ENCODE data around the gene LRRN2. TPM values are rescaled to one million over a fixed set of nuclear protein-coding genes. Genes with fewer than 3 reads are reported as not detected.

The LRRN2 gene
- total RNA-seq, 4 donors from 2014 or later, result 4.0 to 19.6 (median 7.0) TPM

GRCh38 chr1:204587621-204588020 lies 97.9 kb downstream of the LRRN2 start:
- H3K4me1 ChIP-seq, result peaks cover 0 to 16% (median 0%) of the 10 kb centered on the region in 3 donors
- H3K4me3 ChIP-seq, result no peak overlapping the region
- 86 to 95% methylated on average over 3 to 6 of the region's 6 CpGs for WGBS, 2 donors (ENCODE audit: low coverage in 1 of 2)
- no peaks in the 10 kb centered on the region for H3K9me3 ChIP-seq
- no peak overlapping the region for H3K27ac ChIP-seq
- no peaks in the 10 kb centered on the region for H3K36me3 ChIP-seq
- no peak for ATAC-seq
- H3K27me3 ChIP-seq, result no peaks in the 10 kb centered on the region
- TF ChIP-seq, protein P1, sequence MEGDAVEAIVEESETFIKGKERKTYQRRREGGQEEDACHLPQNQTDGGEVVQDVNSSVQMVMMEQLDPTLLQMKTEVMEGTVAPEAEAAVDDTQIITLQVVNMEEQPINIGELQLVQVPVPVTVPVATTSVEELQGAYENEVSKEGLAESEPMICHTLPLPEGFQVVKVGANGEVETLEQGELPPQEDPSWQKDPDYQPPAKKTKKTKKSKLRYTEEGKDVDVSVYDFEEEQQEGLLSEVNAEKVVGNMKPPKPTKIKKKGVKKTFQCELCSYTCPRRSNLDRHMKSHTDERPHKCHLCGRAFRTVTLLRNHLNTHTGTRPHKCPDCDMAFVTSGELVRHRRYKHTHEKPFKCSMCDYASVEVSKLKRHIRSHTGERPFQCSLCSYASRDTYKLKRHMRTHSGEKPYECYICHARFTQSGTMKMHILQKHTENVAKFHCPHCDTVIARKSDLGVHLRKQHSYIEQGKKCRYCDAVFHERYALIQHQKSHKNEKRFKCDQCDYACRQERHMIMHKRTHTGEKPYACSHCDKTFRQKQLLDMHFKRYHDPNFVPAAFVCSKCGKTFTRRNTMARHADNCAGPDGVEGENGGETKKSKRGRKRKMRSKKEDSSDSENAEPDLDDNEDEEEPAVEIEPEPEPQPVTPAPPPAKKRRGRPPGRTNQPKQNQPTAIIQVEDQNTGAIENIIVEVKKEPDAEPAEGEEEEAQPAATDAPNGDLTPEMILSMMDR (IDR thresholded peaks at IDR 0.05), result no peak
- TF ChIP-seq EP300 (IDR thresholded peaks at IDR 0.05), result no peak
- TF ChIP-seq POLR2A (IDR thresholded peaks at IDR 0.05), result no peak
- TF ChIP-seq POLR2AphosphoS5 (IDR thresholded peaks at IDR 0.05), result no peak

DNA sequence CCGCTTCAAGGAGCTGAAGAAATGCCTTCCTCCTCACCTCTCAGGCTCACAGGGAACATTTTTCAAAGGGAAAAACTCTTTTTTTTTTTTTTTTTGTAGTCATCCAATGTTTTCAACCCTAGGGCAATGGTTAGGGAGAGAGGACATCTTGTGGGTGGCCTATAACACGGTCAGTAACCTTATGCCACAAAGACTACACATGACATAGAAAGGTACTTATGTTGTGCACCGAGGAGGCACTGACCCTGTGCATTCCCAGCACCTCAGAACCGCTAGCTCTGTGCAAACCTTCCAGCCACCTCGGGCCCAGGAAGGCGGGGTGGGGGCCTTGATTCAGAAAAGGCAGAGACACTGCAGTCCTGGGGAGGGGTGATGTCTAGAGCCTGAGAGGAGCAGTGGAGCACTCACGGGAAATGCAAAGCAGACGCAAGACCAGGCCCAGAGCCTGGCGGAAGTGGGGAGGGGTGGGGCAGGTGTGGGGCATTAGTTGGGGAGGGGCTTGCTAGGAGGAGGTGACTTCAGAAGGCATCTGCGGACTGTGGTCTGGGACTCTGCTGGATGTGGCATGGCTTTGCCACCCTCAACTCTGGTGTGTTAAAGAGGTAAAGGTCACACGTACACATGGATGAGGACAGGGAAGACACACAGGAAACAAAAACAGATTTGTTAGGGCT lies 100.7 kb downstream of the LRRN2 start:
- H3K4me3 ChIP-seq, result no peak overlapping the region
- TF ChIP-seq POLR2A (IDR thresholded peaks at IDR 0.05), result no peak
- TF ChIP-seq EP300 (IDR thresholded peaks at IDR 0.05), result no peak
- TF ChIP-seq, protein P1 (IDR thresholded peaks at IDR 0.05), result no peak
- TF ChIP-seq POLR2AphosphoS5 (IDR thresholded peaks at IDR 0.05), result no peak
- no peaks in the 10 kb centered on the region for H3K9me3 ChIP-seq
- H3K4me1 ChIP-seq, result peaks cover 0 to 8% (median 0%) of the 10 kb centered on the region in 3 donors
- no peaks in the 10 kb centered on the region for H3K36me3 ChIP-seq
- ATAC-seq, result no peak
- WGBS, 2 donors (ENCODE audit: low coverage in 1 of 2), result 43 to 95% methylated on average over 4 to 6 of the region's 11 CpGs
- H3K27ac ChIP-seq, result no peak overlapping the region
- H3K27me3 ChIP-seq, result no peaks in the 10 kb centered on the region

- Histone ChIP-seq H3K4me1 (peaks cover 0 to 8% (median 0%) of the 10 kb centered on the region in 3 donors), H3K4me3 (no peak overlapping the region), H3K9me3 (no peaks in the 10 kb centered on the region), H3K27ac (no peak overlapping the region), H3K27me3 (no peaks in the 10 kb centered on the region), H3K36me3 (no peaks in the 10 kb centered on the region)
- 74 to 80% methylated on average over 3 to 4 of the region's 4 CpGs for WGBS, 2 donors (ENCODE audit: low coverage in 1 of 2)
- no peak for ATAC-seq
- TF ChIP-seq POLR2AphosphoS5 (IDR thresholded peaks at IDR 0.05), result no peak
- no peak for TF ChIP-seq POLR2A (IDR thresholded peaks at IDR 0.05)
- TF ChIP-seq, protein P1 (IDR thresholded peaks at IDR 0.05), result no peak
- no peak for TF ChIP-seq EP300 (IDR thresholded peaks at IDR 0.05)
Measured at GRCh38 chr1:204583909-204584632, 101.5 kb downstream of the LRRN2 start.

DNA sequence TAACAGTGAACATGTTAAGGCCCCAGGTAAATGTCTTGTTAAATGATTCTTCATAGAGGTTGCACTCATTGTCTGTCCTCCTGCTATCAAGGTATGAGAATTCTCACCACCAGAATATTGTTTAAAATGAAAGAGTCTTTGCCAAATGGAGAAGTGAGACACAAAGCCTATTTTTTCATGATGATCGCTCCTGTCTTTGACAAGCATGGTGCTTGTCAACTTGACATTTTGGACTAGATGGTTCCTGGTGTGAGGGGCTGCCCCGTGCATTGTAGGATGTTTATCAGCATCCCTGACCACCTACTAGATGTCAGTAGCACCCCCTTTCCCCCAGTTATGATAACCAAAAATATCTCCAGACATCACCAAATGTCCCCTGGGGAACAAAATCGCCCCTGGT lies 103.8 kb downstream of the LRRN2 start:
- Histone ChIP-seq H3K9me3 (no peaks in the 10 kb centered on the region), H3K4me1 (peaks cover 0 to 15% (median 0%) of the 10 kb centered on the region in 3 donors), H3K4me3 (no peak overlapping the region), H3K27ac (no peak overlapping the region), H3K36me3 (no peaks in the 10 kb centered on the region), H3K27me3 (no peaks in the 10 kb centered on the region)
- WGBS, 2 donors (ENCODE audit: low coverage in 1 of 2), result 88 to 100% methylated on average over 1 to 3 of the region's 3 CpGs
- no peak for TF ChIP-seq EP300 (IDR thresholded peaks at IDR 0.05)
- TF ChIP-seq, protein P1 (IDR thresholded peaks at IDR 0.05), result no peak
- TF ChIP-seq POLR2AphosphoS5 (IDR thresholded peaks at IDR 0.05), result no peak
- no peak for TF ChIP-seq POLR2A (IDR thresholded peaks at IDR 0.05)
- no peak for ATAC-seq

All from gastroesophageal sphincter (tissue), 4 donors.